Stimulated activated CD8-positive, alpha-beta memory T cell treated with anti-CD3 and anti-CD28 coated beads, Interleukin-4, amount 100 ng/mL, for 4 hours (primary cell): Measurements from ENCODE around the gene CASQ1.

ENCODE experiments used
- DNase-seq, 2 donors: peaks; one replicate each; pipeline ENCODE4 v3.0.0-alpha.2; 2020; ENCODE audit warnings: low read depth in 2 of 2, low spot score in 1 of 2

Gene CASQ1

DNA sequence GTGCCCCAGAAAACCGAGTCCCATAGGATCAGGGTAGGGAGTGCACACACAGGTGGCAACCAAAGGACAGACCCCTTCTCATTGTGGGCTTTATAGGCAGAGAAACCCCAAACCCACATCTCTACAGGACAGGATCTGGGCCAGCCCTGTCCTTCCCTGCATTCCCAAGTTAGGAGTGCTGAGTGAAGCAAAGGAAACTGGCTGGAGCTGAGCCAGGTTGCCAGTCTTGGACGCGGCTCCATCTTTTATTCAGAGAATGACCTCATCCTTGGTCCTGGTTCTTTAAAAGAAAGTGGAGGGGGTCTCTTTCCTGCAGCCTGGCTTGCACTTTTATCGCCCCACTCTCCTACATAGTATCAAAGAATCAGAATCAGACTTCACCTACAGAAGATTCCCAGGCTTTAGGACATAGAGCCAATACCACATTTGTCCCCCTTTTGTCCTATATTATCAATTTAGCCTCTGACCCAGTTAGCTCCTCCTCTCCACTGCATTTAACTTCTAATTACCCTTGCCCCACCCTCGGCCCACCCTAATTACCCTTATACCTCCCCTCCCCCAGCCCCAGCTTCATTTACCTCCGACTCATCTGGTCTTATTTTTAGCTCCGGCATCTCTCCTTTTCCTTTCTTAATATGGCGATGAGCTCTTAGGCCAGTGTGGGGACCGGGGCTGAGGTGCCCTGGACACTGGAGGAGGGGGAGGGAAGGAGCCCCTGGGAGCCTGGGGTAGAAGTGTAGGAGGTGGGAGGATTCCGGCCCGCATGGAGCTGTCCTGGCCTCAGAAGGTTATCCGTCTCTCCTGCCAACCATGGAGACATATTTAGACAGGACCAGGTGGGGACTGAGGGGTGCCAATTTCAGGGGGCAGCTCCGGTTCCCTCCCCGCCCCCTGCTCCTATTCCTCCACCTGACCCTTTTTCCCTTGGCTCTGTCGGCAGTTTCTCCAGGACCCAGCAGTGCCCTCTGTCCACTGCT, at the start of gene CASQ1:
Gene CASQ1, plus strand, starts transcription at position 927 of the 977 bp plus-strand sequence. CDS start 177 bp downstream, outside the sequence.
- no peak for DNase-seq

- DNase-seq, result no peak
These were observed 46.7 kb upstream of the CASQ1 start for GRCh38 chr1:160143695-160144094.

- no peak for DNase-seq
These were observed 45.5 kb upstream of the CASQ1 start for GRCh38 chr1:160144921-160145320.

DNA sequence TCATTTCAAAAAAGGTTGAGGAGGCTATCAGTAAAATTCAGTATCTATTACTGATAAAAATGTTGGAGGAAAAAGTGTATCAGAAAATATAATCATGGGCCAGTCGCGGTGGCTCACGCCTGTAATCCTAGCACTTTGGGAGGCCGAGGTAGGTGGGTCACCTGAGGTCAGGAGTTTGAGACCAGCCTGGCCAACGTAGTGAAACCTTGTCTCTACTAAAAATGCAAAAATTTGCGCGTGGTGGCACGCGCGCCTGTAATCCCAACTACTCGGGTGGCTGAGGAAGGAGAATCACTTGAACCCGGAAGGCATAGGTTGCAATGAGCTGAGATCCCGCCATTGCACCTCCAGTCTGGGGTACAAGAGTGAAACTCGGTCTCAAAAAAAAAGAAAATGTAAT, 44.3 kb upstream of the CASQ1 start:
- DNase-seq, result no peak

DNA sequence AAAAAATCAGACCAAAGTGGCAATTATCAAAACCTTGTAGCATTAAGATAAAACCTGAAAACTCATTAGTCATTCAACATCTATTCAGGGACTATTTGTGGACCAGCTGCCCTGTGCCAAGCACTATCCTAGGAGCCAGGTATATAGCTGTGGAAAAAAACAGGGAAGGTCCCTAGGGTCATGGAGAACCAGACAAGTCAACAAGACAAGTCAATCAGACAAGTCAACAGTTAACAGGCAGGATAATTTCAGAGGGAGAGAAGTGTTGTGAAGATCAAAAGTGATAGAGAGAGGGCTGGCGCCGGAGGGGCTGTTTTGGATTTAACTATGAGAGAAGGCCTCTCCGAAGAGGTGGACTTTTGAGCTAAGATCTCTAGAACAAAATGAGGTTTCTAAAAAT, 42.3 kb upstream of the CASQ1 start:
- no peak for DNase-seq

DNA sequence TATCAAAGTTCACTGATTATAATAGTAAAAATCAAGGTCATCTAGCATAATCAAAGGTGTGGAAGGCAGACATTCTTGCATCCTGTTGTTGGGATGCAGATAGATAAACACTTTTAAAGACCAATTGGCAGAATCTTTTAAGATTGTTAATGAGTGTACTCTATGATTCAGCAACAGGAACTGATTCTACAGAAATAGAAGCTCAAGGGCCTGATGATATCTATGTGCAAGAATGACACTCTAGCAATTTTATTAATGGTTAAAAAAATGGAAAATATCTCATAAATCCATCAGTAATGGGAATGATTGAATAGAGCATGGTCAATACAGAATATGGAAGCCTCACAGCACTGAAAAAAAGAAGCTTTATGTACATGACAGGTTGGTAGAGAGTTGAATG, 41.1 kb upstream of the CASQ1 start:
- DNase-seq, result no peak

- DNase-seq, result no peak
These were observed 40.7 kb upstream of the CASQ1 start for GRCh38 chr1:160149716-160150115.

DNA sequence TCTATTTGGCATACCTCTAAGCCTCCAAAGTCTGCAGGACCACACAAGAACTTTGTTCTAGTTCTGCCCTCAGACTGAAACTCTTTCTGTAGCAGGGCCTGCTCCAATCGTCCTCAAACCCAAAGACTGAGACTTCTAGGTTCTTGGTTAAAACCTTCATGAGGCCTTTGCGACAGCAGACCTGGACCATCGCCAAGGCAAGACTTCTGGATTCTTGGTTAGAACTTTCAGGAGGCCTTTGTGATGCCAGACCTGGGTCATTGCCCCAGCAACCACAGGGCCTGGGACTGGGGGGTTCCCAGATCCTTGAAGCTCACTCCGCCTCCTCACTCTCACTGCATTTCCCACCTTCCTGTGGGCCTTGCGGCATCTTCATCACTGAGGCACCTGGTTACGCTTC, 39.1 kb upstream of the CASQ1 start, which contains the start of gene ATP1A4:
Gene ATP1A4, plus strand, starts transcription at position 301 of the 400 bp plus-strand sequence. CDS start 438 bp downstream, outside the sequence.
- no peak for DNase-seq

GRCh38 chr1:160154790-160155189, 35.6 kb upstream of the CASQ1 start:
- DNase-seq, result no peak

DNA sequence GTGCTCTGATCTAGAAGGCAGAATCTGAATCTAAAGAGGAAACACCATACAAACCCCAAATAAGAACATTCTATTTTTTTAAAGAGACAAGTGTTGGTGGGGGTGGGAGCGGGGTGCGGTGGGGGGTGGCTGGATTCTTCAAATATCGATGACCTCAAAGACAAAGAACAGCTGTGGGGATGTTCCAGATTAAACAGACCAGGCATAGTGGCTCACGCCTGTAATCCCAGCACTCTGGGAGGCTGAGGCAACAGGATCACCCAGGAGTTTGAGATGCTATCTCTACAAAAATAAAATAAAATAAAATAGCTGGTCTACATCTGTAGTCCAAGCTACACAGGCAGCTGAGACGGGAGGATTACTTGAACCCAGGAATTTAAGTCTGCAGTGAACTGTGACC, 34.0 kb upstream of the CASQ1 start:
- DNase-seq, result no peak

GRCh38 chr1:160157174-160157573, 33.2 kb upstream of the CASQ1 start:
- no peak for DNase-seq

GRCh38 chr1:160158031-160158430, 32.3 kb upstream of the CASQ1 start:
- DNase-seq, result no peak

- no peak for DNase-seq
These were observed 31.8 kb upstream of the CASQ1 start for GRCh38 chr1:160158534-160158933.

GRCh38 chr1:160159846-160160245, 30.5 kb upstream of the CASQ1 start:
- no peak for DNase-seq

- DNase-seq, result no peak
These were observed 28.2 kb upstream of the CASQ1 start for GRCh38 chr1:160161965-160162705.

DNA sequence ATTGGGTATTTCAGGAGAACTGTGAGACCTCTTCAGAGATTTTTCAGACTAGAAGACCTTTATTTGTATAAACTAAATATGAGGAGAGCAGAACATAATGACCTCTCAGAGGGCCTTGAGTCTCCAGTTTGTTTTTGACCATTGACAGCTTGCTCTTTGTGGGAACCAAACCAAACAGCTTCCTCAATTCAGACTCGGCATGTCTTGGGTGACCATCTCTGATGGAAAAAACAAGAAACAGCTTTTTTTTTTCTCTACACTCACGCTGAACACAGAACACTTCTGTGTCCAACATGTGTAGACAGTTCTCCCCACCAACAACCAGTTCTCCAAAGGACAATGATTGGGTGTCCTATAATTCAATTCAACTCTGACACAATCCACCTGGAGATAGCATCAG, 27.4 kb upstream of the CASQ1 start:
- no peak for DNase-seq

GRCh38 chr1:160163615-160164014, 26.8 kb upstream of the CASQ1 start:
- DNase-seq, result no peak

DNA sequence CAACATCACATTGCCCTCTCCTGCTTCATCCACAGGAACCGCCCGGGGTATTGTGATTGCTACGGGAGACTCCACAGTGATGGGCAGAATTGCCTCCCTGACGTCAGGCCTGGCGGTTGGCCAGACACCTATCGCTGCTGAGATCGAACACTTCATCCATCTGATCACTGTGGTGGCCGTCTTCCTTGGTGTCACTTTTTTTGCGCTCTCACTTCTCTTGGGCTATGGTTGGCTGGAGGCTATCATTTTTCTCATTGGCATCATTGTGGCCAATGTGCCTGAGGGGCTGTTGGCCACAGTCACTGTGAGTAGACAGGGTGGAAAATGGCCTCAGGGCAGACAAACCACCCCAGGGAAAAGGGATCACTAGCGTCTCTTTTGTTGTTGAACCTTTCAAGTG, 26.3 kb upstream of the CASQ1 start:
- no peak for DNase-seq

- DNase-seq, result no peak
These were observed 24.1 kb upstream of the CASQ1 start for GRCh38 chr1:160166166-160166868.

GRCh38 chr1:160167056-160167455, 23.3 kb upstream of the CASQ1 start:
- DNase-seq, result no peak

DNA sequence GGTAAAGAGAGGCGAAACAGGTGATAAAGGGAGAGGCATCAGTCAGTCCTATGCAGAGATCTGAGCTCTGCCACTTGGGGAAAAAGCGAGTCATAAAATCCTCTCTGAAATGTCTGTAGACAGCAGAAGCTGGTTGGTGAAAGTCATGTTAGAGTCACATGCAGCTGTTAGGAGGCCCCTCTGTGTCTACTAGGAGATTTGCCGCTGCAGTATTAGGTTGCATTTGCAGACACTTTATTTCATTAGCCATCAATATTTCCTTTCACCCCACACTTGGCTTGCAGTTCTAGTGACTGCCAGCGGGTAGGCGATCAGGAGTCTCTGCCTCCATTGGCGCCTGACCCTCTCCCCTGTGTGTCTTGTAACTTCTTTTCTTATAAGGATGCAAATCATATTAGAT, 22.8 kb upstream of the CASQ1 start:
- DNase-seq, result no peak
